GM19463 (cell line): ENCODE results near the gene PRAMEF18.
"Not testable (repeated sequence)": the region's sequence is repeated elsewhere in the genome, so short reads cannot be mapped to it uniquely, and the experiment has no call there.

ENCODE experiments used
- ATAC-seq: cut with Tn5 transposase; IDR thresholded peaks from one replicate; pipeline ENCODE4 v1.9.1; 2021; ENCODE audit warnings: mild to moderate bottlenecking, moderate library complexity; ENCODE audit not compliant: unreplicated experiment

PRAMEF18 gene

GRCh38 chr1:13225675-13226204, at the start of gene PRAMEF18:
PRAMEF18 (minus strand) TSS chr1:13226154; CDS start chr1:13226106, 48 bp downstream.
- ATAC-seq = not testable (repeated sequence)

GRCh38 chr1:13265124-13265523, 39.2 kb upstream of the PRAMEF18 start:
- not testable (repeated sequence) for ATAC-seq

GRCh38 chr1:13253898-13254297, 27.9 kb upstream of the PRAMEF18 start, which contains the start of gene PRAMEF5:
PRAMEF5 (plus strand) TSS chr1:13254198; CDS start chr1:13259269, 5,071 bp downstream.
- ATAC-seq = not testable (repeated sequence)

GRCh38 chr1:13247122-13247521, 21.2 kb upstream of the PRAMEF18 start:
- not testable (repeated sequence) for ATAC-seq

GRCh38 chr1:13246554-13246871, 20.6 kb upstream of the PRAMEF18 start:
- not testable (repeated sequence) for ATAC-seq

GRCh38 chr1:13245841-13246553, 20.0 kb upstream of the PRAMEF18 start:
- ATAC-seq = not testable (repeated sequence)

GRCh38 chr1:13243536-13244263, 17.7 kb upstream of the PRAMEF18 start:
- ATAC-seq = not testable (repeated sequence)

- ATAC-seq = not testable (repeated sequence)
Measured at GRCh38 chr1:13239633-13240032, 13.7 kb upstream of the PRAMEF18 start.

GRCh38 chr1:13237572-13237971, 11.6 kb upstream of the PRAMEF18 start:
- not testable (repeated sequence) for ATAC-seq

- not testable (repeated sequence) for ATAC-seq
Measured at GRCh38 chr1:13234057-13234456, 8.1 kb upstream of the PRAMEF18 start.

- not testable (repeated sequence) for ATAC-seq
Measured at GRCh38 chr1:13232056-13232455, 6.1 kb upstream of the PRAMEF18 start.

GRCh38 chr1:13231061-13231750, 5.3 kb upstream of the PRAMEF18 start:
- not testable (repeated sequence) for ATAC-seq

GRCh38 chr1:13230601-13231000, 4.6 kb upstream of the PRAMEF18 start:
- ATAC-seq = not testable (repeated sequence)

GRCh38 chr1:13230096-13230495, 4.1 kb upstream of the PRAMEF18 start:
- not testable (repeated sequence) for ATAC-seq

GRCh38 chr1:13228343-13228781, 2.4 kb upstream of the PRAMEF18 start:
- ATAC-seq = no peak

- not testable (repeated sequence) for ATAC-seq
Measured at GRCh38 chr1:13227271-13228055, 1.5 kb upstream of the PRAMEF18 start.

- ATAC-seq = no peak
Measured at GRCh38 chr1:13224480-13225060, 1.4 kb downstream of the PRAMEF18 start.

GRCh38 chr1:13222788-13223187, 3.2 kb downstream of the PRAMEF18 start:
- not testable (repeated sequence) for ATAC-seq

- not testable (repeated sequence) for ATAC-seq
Measured at GRCh38 chr1:13219203-13219602, 6.8 kb downstream of the PRAMEF18 start.

- ATAC-seq = not testable (repeated sequence)
Measured at GRCh38 chr1:13216619-13217018, 9.3 kb downstream of the PRAMEF18 start.
